ENCODE measurements around the gene EIF5B. TPM values are rescaled to one million over a fixed set of nuclear protein-coding genes. Genes with fewer than 3 reads are reported as not detected.

The EIF5B gene, protein sequence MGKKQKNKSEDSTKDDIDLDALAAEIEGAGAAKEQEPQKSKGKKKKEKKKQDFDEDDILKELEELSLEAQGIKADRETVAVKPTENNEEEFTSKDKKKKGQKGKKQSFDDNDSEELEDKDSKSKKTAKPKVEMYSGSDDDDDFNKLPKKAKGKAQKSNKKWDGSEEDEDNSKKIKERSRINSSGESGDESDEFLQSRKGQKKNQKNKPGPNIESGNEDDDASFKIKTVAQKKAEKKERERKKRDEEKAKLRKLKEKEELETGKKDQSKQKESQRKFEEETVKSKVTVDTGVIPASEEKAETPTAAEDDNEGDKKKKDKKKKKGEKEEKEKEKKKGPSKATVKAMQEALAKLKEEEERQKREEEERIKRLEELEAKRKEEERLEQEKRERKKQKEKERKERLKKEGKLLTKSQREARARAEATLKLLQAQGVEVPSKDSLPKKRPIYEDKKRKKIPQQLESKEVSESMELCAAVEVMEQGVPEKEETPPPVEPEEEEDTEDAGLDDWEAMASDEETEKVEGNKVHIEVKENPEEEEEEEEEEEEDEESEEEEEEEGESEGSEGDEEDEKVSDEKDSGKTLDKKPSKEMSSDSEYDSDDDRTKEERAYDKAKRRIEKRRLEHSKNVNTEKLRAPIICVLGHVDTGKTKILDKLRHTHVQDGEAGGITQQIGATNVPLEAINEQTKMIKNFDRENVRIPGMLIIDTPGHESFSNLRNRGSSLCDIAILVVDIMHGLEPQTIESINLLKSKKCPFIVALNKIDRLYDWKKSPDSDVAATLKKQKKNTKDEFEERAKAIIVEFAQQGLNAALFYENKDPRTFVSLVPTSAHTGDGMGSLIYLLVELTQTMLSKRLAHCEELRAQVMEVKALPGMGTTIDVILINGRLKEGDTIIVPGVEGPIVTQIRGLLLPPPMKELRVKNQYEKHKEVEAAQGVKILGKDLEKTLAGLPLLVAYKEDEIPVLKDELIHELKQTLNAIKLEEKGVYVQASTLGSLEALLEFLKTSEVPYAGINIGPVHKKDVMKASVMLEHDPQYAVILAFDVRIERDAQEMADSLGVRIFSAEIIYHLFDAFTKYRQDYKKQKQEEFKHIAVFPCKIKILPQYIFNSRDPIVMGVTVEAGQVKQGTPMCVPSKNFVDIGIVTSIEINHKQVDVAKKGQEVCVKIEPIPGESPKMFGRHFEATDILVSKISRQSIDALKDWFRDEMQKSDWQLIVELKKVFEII
- 22.9 and 27.6 TPM in 2 replicates for total RNA-seq

DNA sequence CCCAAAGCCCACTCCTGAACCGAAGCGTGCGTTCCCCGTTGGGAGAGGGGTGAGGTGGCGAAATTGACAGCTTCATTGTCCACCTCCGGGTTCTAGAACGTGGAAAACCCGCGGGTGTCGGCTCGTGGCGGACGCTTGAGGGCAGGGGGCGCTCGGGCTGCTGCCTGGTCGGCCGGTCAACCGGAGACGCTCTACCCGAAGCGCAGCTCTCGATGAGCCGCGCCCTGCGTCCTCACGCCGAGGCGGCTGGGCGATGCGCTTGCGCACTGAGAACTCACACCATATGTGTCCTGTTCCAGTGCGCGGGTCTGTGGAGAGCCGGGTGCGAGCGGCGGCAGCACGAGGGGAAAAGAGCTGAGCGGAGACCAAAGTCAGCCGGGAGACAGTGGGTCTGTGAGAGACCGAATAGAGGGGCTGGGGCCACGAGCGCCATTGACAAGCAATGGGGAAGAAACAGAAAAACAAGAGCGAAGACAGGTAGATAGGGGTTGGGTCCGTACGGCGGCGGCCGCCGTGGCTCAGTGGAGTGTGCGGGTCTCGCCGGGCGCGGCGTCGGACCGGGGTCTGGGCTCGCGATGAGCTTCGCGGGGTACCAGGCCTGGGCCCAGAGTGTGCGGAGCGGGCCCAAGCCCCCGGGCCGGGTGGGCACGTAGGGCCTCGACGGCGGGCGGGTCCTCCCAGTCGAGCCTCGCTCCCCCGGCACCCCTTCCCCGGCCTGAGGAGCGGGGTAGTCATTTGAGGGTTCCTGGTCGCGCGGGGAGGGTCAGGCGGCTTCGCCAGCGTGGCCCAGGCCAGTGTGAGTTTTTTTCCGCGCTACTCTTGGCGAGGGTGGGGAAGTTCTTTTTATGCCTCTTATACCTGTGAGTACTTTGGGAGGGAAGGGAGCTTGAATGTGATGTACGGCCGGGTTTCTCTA, at the start of gene EIF5B:
EIF5B (plus strand) TSS at position 277 of the 916 bp plus-strand sequence; CDS start at position 443, 166 bp downstream.

DNA sequence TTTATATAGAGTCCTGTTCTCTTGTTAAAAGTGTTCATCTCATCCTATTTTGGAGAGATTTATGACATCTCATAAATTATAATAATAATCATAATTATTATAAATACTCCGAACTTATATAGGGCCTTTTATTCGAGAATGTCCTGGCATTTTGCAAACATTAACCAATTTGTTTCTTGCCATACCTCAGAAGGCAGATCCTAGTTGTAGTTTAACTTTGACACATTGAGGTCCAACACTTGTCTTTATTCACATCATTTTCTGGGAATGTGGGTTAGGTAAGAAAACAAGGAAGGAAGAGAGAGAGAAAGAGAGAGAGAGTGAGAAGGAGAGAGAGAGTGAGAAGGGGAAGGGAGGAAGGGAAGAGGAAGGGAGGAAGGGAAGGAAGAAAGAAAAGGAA, 36.1 kb upstream of the EIF5B start, which contains the start of gene LYG1:
LYG1 (minus strand) TSS at position 101 of the 400 bp plus-strand sequence. CDS start 5,527 bp downstream, outside the sequence.

DNA sequence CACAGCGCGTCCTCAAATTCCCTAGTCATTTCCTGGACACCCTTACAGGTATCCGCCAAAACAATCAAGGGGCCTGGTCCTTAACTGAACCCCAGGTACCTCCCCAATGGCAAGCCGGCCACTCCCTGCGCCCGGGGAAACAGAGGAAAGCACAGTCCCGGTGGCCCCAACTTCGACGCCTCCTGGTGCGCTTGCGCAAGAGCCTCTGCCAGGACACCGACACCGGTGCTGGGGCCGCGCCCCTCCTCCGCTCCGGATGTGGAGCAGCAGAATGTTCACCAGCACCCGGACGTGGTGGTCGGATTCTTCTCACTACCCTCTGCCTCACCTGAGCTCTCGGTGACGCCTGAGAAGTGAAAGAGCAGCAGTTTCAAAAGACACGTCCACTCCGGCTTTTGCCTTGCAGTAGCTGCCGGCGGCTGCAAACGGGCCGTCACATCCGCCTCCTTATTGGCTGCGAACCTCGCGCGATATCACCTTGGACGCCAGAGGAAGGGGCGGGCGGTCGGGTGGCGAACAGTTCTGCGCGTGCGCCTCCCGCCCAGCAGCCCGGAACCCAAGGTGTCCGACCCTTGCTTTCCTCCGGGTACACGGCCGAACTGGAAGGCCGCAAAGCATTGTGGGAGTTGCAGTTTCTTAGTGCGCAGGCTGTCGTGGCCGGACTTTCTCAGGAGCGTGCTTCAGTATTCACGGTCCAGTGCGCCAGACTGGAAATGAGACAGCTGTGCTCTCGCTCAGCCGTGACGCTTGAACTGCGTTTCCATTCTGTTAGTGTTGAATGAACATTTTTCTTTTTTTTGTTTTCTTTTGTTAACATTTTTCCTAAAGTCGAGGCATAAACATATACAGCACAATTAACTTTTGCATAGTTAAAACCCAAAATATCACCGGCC, 1.0 kb upstream of the EIF5B start, which contains the start of gene TXNDC9:
TXNDC9 (minus strand) TSS at position 423 of the 893 bp plus-strand sequence. CDS start 3,123 bp downstream, outside the sequence.

Other genes with a start within 250 kb of the EIF5B start
- 0.33 TPM in 1 of 2 replicates, not detected in the other for gene C2orf15, start 195.7 kb upstream of the EIF5B start, total RNA-seq
- 2.3 and 3.3 TPM in 2 replicates for gene TSGA10, start 182.4 kb upstream of the EIF5B start, total RNA-seq
- 4.4 and 5.9 TPM in 2 replicates for gene LIPT1, start 182.4 kb upstream of the EIF5B start, total RNA-seq
- 18.6 and 21.9 TPM in 2 replicates for gene MITD1, start 156.3 kb upstream of the EIF5B start, total RNA-seq
- gene MRPL30, start 156.2 kb upstream of the EIF5B start, total RNA-seq: 42.4 and 59.8 TPM in 2 replicates
- not detected in 2 replicates for gene LYG2, start 81.7 kb upstream of the EIF5B start, total RNA-seq
- 0.98 TPM in 1 of 2 replicates, not detected in the other for gene LYG1, start 36.2 kb upstream of the EIF5B start, total RNA-seq
- 105 and 119 TPM in 2 replicates for gene TXNDC9, start 1.1 kb upstream of the EIF5B start, total RNA-seq
- 34.0 and 41.9 TPM in 2 replicates for gene REV1, start 152.6 kb downstream of the EIF5B start, total RNA-seq

Measured in vein endothelial cell (primary cell).